B cell (primary cell): ENCODE measurements around the gene DOCK1. TPM values are rescaled to one million over a fixed set of nuclear protein-coding genes. Genes with fewer than 3 reads are reported as not detected.

ENCODE experiments used
- ATAC-seq: fragments of 200-7000 bp; cut with Tn5 transposase; one replicate; pipeline ENCODE4 v1.10.0; 2021; ENCODE audit warnings: low read depth, mild to moderate bottlenecking, moderate number of reproducible peaks, moderate library complexity
- CTCF ChIA-PET: fragments of 350-600 bp; sonication (Branson Sonifier 250); formaldehyde crosslinking; loops from one replicate; lab custom pipeline; 2021; ENCODE audit warnings: antibody characterized with exemption, inconsistent platforms; lab: Charles Lee
- POLR2A ChIA-PET: fragments of 350-600 bp; sonication (Branson Sonifier 250); formaldehyde crosslinking; loops from one replicate; lab custom pipeline; 2021; ENCODE audit warnings: antibody characterized with exemption; lab: Charles Lee
- DNase-seq: peaks from one replicate; pipeline ENCODE4 v3.0.0; 2013
- H2AFZ ChIP-seq: 2 replicates; pipeline ENCODE4 v1.6.1; 2012; ENCODE audit warnings: mild to moderate bottlenecking, low read depth, low read length; ENCODE audit not compliant: insufficient read depth, poor library complexity, severe bottlenecking
- H3K27ac ChIP-seq, 2 donors: 1 replicate in 1 of 2; 2 replicates in 1 of 2; pipeline ENCODE4 v1.5.1; 2012 to 2013; ENCODE audit warnings: low read length in 2 of 2, mild to moderate bottlenecking in 2 of 2, moderate library complexity in 1 of 2
- H3K27me3 ChIP-seq, 4 experiments: fragments of 200-600 bp in 1 of 4; sonication (generic) in 1 of 4; replicated peaks in 1 of 4; 1 replicate in 2 of 4; 2 replicates in 2 of 4; pipeline versions ENCODE4 v1.6.1 to v1.7.0; 2013 to 2016; ENCODE audit warnings: low read length in 3 of 4, mild to moderate bottlenecking in 2 of 4, mixed read lengths in 1 of 4, moderate library complexity in 1 of 4; ENCODE audit not compliant: insufficient read depth in 4 of 4, control insufficient read depth in 3 of 4; ENCODE audit errors: control extremely low read depth in 1 of 4
- H3K36me3 ChIP-seq, 2 experiments: replicated peaks in 1 of 2; 1 replicate in 1 of 2; 2 replicates in 1 of 2; pipeline versions ENCODE4 v1.6.1 to v1.7.1; 2013; ENCODE audit warnings: low read length in 1 of 2; ENCODE audit not compliant: insufficient read depth in 2 of 2, control insufficient read depth in 1 of 2; ENCODE audit errors: control extremely low read depth in 1 of 2, extremely low read depth in 1 of 2
- H3K4me1 ChIP-seq, 2 donors: fragments of 200-600 bp in 1 of 2; sonication (generic) in 1 of 2; 1 replicate in 1 of 2; 2 replicates in 1 of 2; pipeline versions ENCODE4 v1.5.1 to v1.6.1; 2013 to 2017; ENCODE audit warnings: low read length in 2 of 2; ENCODE audit not compliant: control insufficient read depth in 2 of 2, insufficient read depth in 2 of 2
- H3K4me2 ChIP-seq: replicated peaks from 2 replicates; pipeline ENCODE3; 2012; ENCODE audit warnings: mild to moderate bottlenecking, low read depth, low read length; ENCODE audit not compliant: poor library complexity, severe bottlenecking
- H3K4me3 ChIP-seq, 5 experiments: fragments of 200-600 bp in 1 of 5; sonication (generic) in 1 of 5; 1 replicate in 3 of 5; 2 replicates in 2 of 5; pipeline versions ENCODE4 v1.5.1 to v1.7.0; 2011 to 2016; ENCODE audit warnings: low read length in 4 of 5, mild to moderate bottlenecking in 4 of 5, low read depth in 2 of 5, control low read depth in 1 of 5, moderate library complexity in 1 of 5; ENCODE audit not compliant: insufficient read depth in 1 of 5; ENCODE audit errors: control extremely low read depth in 1 of 5, extremely low read depth in 1 of 5
- H3K79me2 ChIP-seq: fragments of 200-600 bp; sonication (generic); one replicate; pipeline ENCODE4 v1.6.0; 2016; ENCODE audit warnings: low read length; ENCODE audit not compliant: control insufficient read depth, insufficient read depth
- H3K9ac ChIP-seq: fragments of 200-600 bp; sonication (generic); 2 replicates; pipeline ENCODE4 v1.6.1; 2017; ENCODE audit warnings: mild to moderate bottlenecking, low read length, moderate library complexity
- H3K9me3 ChIP-seq, 3 donors: one replicate each; pipeline versions ENCODE4 v1.6.1 to v1.7.1; 2013; ENCODE audit warnings: low read length in 2 of 3; ENCODE audit not compliant: control insufficient read depth in 2 of 3, insufficient read depth in 1 of 3; ENCODE audit errors: control extremely low read depth in 1 of 3
- H4K20me1 ChIP-seq: 2 replicates; pipeline ENCODE4 v1.6.0; 2012; ENCODE audit warnings: mild to moderate bottlenecking, low read length; ENCODE audit not compliant: insufficient read depth, control insufficient read depth, poor library complexity, severe bottlenecking
- H3K27ac Mint-ChIP-seq: one replicate; pipeline ENCODE4 v1.8.0; 2021; ENCODE audit warnings: mixed read lengths
- H3K27me3 Mint-ChIP-seq: one replicate; pipeline ENCODE4 v1.8.0; 2021; ENCODE audit warnings: mixed read lengths
- H3K4me1 Mint-ChIP-seq: one replicate; pipeline ENCODE4 v1.8.0; 2021; ENCODE audit warnings: mixed read lengths
- H3K4me3 Mint-ChIP-seq: one replicate; pipeline ENCODE4 v1.8.0; 2021; ENCODE audit warnings: mixed read lengths
- H3K9me3 Mint-ChIP-seq: one replicate; pipeline ENCODE4 v1.8.0; 2022; ENCODE audit warnings: mixed read lengths; ENCODE audit not compliant: insufficient read depth
- EZH2 ChIP-seq: IDR thresholded peaks from 2 replicates; pipeline ENCODE4 v1.6.1; 2012; ENCODE audit warnings: borderline replicate concordance, low read depth, mild to moderate bottlenecking, moderate library complexity, low read length; ENCODE audit not compliant: insufficient read depth, poor library complexity, severe bottlenecking
- WGBS: methylation state at CpG from one replicate; pipeline ENCODE4 v1.1.5; 2013; ENCODE audit warnings: missing lambda C conversion rate; ENCODE audit not compliant: insufficient coverage; 5-methylcytosine and 5-hydroxymethylcytosine counted together
- intact Hi-C: fragments of 100-400 bp; cut with micrococcal nuclease; formaldehyde crosslinking; loops from one replicate; pipeline ENCODE4 v1.10.0; 2022
- polyA plus RNA-seq: library from polyadenylated mRNA; depleted of rRNA; stranded (reverse); fragments of >200 nt; gene quantifications from 2 replicates; pipeline ENCODE4 v1.2.3, GENCODE V29; 2012
- total RNA-seq, 2 donors: library from RNA; stranded (reverse); fragments of 120-200 nt in 1 of 2; gene quantifications; 1 replicate in 1 of 2; 2 replicates in 1 of 2; pipeline versions ENCODE4 v1.2.3 to v1.2.4, GENCODE V29; 2013 to 2022
- TF ChIP-seq, protein P1 (sequence below): fragments of 200-600 bp; IDR thresholded peaks from one replicate; pipeline ENCODE4 v1.8.0; 2022; ENCODE audit warnings: antibody characterized with exemption, mild to moderate bottlenecking

Gene DOCK1
- total and polyA plus RNA-seq, 2 donors (not counting 1 experiment from before 2014, with no cell fraction given): not detected

- Histone ChIP-seq H3K9me3 (peaks cover 0 to 3% (median 0%) of the 10 kb centered on the region in 3 donors), H3K9ac (no peak overlapping the region)
These were observed 414.0 kb downstream of the DOCK1 start for GRCh38 chr10:127319271-127319670.

GRCh38 chr10:127319691-127320090 lies 414.5 kb downstream of the DOCK1 start:
- intact Hi-C loops: no loop called here
- POLR2A ChIA-PET: no interaction called here

More at GRCh38 chr10:127319271-127319670, 414.0 kb downstream of the DOCK1 start:
- Mint-ChIP-seq H3K27me3 (no peaks in the 10 kb centered on the region), H3K4me3 (no peak overlapping the region), H3K27ac (no peak overlapping the region), H3K9me3 (no peaks in the 10 kb centered on the region), H3K4me1 (no peaks in the 10 kb centered on the region)
- no peaks in the 10 kb centered on the region for H4K20me1 ChIP-seq
- POLR2A ChIA-PET: no interaction called here
- H3K4me3 ChIP-seq: no peak overlapping the region
- H3K4me2 ChIP-seq: no peak overlapping the region
- no peak for ATAC-seq
- no peak overlapping the region for H2AFZ ChIP-seq
- H3K36me3 ChIP-seq: no peaks in the 10 kb centered on the region
- H3K4me1 ChIP-seq: no peaks in the 10 kb centered on the region
- H3K27ac ChIP-seq: no peak overlapping the region
- no peak for DNase-seq
- WGBS: 96% methylated on average over 2 of the region's 9 CpGs
- H3K27me3 ChIP-seq: no peaks in the 10 kb centered on the region
- no peaks in the 10 kb centered on the region for H3K79me2 ChIP-seq
- intact Hi-C loops: no loop called here
- CTCF ChIA-PET: interaction anchor here (1.1 kb wide), 1 partner anchor 180 kb away, joined by 3 read pairs; no protein-coding TSS in a partner anchor
- TF ChIP-seq, protein P1, sequence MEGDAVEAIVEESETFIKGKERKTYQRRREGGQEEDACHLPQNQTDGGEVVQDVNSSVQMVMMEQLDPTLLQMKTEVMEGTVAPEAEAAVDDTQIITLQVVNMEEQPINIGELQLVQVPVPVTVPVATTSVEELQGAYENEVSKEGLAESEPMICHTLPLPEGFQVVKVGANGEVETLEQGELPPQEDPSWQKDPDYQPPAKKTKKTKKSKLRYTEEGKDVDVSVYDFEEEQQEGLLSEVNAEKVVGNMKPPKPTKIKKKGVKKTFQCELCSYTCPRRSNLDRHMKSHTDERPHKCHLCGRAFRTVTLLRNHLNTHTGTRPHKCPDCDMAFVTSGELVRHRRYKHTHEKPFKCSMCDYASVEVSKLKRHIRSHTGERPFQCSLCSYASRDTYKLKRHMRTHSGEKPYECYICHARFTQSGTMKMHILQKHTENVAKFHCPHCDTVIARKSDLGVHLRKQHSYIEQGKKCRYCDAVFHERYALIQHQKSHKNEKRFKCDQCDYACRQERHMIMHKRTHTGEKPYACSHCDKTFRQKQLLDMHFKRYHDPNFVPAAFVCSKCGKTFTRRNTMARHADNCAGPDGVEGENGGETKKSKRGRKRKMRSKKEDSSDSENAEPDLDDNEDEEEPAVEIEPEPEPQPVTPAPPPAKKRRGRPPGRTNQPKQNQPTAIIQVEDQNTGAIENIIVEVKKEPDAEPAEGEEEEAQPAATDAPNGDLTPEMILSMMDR: no peak
- no peak for TF ChIP-seq EZH2

More at GRCh38 chr10:127319691-127320090, 414.5 kb downstream of the DOCK1 start:
- H2AFZ ChIP-seq: no peak overlapping the region
- H3K9ac ChIP-seq: no peak overlapping the region
- ATAC-seq (no peak), DNase-seq (no peak)
- H3K79me2 ChIP-seq: no peaks in the 10 kb centered on the region
- H4K20me1 ChIP-seq: no peaks in the 10 kb centered on the region
- Mint-ChIP-seq H3K27ac (no peak overlapping the region), H3K4me1 (no peaks in the 10 kb centered on the region), H3K27me3 (no peaks in the 10 kb centered on the region), H3K4me3 (no peak overlapping the region), H3K9me3 (no peaks in the 10 kb centered on the region)
- no peak overlapping the region for H3K4me2 ChIP-seq
- no peak overlapping the region for H3K27ac ChIP-seq
- CTCF ChIA-PET: interaction anchor here (1.1 kb wide), 1 partner anchor 180 kb away, joined by 3 read pairs; no protein-coding TSS in a partner anchor
- H3K9me3 ChIP-seq: peaks cover 0 to 3% (median 0%) of the 10 kb centered on the region in 3 donors
- no peak overlapping the region for H3K4me3 ChIP-seq
- no peaks in the 10 kb centered on the region for H3K36me3 ChIP-seq
- TF ChIP-seq, protein P1: no peak
- TF ChIP-seq EZH2: no peak
- 93% methylated on average over 9 of the region's 10 CpGs for WGBS
- H3K27me3 ChIP-seq: no peaks in the 10 kb centered on the region
- H3K4me1 ChIP-seq: no peaks in the 10 kb centered on the region
